ENCODE data around the gene DHX29. TPM values are rescaled to one million over a fixed set of nuclear protein-coding genes. Genes with fewer than 3 reads are reported as not detected.

DHX29 gene
- total RNA-seq, 1 experiment from 2014 or later: 61.9 TPM

- DNase-seq (ENCODE audit: low spot score): peak; percentile 69
Observed at GRCh38 chr5:55232985-55233928, 74.2 kb downstream of the DHX29 start, which contains the start of gene CCNO. Gene CCNO, minus strand, starts transcription at chr5:55233608. Its CDS starts 85 bp downstream, at chr5:55233523.

DNA sequence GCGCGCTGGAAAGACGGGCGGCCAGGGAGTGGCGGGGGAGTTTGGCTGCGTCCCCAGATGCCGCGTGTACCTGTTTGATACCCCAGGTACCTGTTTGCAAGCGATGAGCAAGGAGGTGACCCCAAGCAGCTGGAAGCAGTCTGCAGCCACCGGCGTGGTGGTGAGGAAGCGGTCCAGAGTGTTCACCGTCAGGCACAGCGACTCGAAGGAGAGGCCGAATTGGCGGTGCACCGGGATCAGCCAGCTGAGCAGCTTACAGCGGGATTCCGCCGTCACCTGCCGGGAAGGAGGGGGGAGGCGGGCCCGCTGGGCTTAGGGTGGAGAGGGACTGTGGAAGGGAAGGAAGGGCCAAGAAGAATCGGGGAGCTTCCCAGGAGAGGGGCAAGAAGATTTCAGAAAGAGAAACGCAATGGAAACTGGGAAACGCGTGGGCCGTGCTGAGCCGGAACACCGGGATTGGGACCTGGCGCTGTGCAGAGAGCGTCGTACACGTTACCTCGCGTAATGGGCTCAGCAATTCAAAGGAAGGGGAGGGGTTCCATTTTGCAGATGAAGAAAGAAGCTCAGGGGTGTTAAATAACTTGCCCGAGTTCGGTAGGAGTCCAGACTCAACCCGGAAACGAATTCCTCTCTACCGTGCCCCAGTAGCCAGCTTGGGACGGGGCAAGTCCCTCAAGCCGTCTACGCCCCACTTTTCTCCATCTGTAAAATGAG, 75.1 kb downstream of the DHX29 start:
- peak; percentile 16 for DNase-seq (ENCODE audit: low spot score)

DNA sequence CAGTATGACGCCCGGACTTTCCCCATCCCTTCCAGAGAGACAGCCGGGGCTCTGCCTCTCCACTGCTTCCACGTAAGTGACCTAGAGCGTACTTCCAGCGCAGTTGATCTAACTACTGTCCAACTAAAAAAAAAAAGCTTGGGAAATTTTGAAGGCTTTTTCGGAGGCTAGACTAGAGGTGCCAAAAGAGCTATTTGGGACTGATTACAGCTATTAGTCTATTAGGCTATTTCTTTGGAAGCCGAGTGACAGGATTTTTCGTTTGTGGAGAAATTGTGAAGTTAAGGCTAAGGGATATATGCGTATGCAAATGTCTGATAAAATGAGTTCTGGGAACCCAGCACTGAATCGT, 75.6 kb downstream of the DHX29 start:
- DNase-seq (ENCODE audit: low spot score): no peak

- no peak for DNase-seq (ENCODE audit: low spot score)
Observed at GRCh38 chr5:55231029-55231918, 76.2 kb downstream of the DHX29 start.

GRCh38 chr5:55230086-55230629, 77.3 kb downstream of the DHX29 start:
- DNase-seq (ENCODE audit: low spot score): no peak

- DNase-seq (ENCODE audit: low spot score): no peak
Observed at GRCh38 chr5:55227664-55228430, 79.6 kb downstream of the DHX29 start.

DNA sequence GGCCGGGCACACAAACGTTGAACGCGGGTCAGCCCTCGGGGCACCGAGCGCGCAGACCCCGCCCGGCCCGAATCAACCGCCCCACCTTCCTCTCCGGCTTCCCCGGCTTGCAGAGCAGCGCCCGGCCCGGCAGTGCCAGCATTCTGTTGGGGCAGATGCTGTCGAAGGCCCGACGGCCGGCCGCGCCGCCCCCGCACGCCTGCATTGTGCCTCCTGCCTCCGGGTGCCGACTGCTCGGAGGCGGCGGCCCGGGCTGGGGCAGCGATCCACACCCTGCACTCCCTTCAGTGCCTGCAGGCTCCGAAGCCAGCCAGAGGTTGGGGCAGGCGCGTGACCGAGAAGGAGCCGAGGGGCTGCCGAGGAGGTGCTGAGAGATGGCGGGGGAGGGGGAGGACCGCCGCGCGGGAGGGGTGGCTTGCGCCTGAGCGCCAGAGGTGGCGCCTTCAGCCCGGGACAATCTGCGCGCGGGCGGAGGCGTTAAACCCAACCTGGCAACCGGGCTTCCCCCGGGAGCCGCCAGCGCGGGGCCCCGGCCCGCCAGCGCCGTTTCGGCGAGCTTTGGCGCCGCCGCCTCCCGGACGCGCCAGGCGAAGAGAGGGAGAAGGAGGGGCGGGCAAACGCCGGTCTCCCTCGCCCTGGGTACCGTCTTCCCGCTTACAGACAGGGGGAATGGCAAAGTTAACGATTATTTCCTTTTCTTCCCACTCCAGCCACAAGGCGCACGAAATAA, 80.4 kb downstream of the DHX29 start, which contains the start of gene MCIDAS:
Gene MCIDAS, minus strand, starts transcription at position 382 of the 730 bp plus-strand sequence. Its CDS starts 177 bp downstream, at position 205.
- peak; percentile 57 for DNase-seq (ENCODE audit: low spot score)

DNA sequence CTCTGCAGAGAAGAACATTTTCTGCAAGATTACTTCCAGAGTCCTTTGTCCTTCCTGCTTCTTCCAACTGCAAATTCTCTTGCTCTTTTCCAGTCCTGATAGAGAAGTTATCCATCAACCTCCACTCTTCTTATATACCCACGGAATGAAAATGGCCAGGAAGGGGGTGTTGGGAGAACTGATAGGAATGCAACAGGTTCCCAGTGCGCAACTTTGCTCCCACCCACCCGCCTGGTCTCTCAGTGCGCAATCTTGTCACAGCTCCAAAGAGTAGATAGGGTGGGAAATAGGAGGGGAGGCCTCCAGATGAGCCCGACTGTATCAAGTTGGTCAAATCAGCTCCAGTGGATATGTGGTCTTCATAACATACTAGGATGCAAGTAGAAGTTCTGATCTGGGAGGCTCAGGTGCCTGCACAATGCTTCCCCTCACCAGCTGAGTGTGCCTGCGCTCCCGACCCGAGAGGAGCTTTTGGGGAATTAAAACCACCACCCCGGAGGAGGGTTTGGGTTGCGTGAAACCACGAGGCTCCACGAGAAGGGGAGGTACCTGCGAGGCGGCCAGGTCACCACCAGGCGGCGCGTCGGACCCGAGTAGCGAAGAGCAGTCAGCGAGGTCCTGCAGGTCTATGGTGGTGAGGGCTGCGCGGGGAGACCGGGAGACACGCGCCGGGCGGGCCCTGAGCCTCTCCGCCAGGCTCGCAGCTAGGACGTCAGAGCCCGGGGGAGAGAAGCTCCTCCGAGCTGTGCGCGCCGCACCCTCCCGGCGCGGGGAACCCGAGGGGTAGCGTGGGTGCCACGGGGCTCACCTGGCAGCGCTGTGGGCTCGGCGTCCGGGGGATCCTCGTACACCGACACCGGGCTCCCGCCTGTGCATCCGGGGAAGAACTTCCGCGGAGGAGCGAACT, 81.2 kb downstream of the DHX29 start:
- peak; percentile 74 for DNase-seq (ENCODE audit: low spot score)

DNA sequence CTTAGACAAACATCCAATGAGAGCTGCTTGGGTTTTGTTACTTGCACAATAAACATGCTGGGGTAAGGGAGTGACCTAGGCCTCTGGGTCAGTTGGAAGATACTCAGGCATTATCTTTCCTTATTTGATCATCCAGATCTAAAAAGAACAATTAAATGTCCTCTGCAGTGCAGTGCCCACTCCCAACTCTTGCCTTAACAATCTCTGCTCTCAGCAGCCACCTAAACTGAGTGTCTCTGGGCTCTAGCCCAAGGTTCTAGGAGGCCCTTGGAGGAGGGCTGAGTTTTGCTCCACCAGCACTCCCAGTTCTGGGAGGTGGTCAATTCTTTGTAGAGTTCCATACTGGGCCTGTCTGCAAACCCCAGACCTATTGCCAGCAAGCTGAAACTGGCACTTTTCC, 82.1 kb downstream of the DHX29 start:
- no peak for DNase-seq (ENCODE audit: low spot score)

DNA sequence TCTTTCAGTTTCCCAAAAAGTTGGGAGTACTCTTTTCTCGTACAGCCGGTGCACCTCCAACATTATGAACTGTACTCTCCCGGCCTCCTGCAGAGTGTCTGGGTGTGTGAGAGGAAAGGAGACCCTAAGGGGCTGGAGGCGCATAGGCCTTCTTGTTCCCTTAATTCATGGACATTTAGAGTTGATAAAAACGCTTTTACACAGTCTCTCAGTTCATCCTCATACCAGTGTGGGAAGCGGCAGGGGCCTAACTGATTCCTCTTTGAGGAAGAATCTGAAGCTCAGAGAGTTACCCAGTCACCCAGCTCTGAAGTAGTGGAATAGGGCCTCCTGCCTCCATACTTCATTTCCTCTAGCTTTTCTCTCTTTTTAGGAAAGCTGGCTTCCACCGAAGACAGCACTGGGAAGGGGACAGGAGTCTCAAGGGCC, 83.7 kb downstream of the DHX29 start:
- DNase-seq (ENCODE audit: low spot score): no peak

- DNase-seq (ENCODE audit: low spot score): no peak
Observed at GRCh38 chr5:55222985-55223811, 84.3 kb downstream of the DHX29 start.

DNA sequence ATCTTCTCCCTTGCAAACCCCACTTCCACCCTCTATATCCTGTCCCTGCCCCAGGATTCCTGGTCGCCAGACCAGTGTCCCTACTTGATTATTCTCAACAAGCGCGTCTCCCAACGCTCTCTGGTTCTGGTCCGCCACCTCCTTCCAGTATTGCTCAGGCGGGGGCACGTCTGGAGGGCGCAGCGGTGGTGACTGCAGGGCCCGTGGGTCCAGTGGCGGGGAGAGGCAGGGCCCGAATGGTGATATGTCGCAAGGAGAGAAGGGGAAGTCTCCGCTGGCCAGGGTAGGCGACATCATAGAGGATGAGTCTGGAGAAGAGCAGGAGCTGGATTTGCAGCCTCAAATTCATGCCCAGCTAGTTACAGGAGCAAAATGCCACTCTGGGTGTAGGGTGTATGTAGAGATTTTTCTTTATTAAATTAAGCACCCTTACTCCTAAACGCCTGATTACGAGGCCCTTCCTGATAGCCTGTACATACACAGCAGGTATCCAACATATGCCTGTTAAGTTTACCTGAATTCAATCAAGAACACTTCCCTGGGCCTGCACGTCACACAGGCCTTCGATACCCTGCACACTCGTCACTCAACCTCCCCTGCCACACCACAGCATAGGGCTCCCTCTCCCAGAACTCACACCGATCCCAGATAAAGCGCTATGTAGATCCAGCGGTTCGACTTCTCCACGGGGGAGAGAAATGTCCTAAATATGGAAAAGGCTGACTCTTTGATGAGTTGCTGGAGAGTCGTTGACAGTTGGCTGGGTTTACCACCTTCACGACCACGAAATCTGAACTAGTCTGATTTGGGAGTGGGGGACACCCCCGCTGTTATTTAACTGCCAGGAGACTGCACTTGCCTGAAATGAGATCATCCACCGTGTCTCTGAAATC, 85.2 kb downstream of the DHX29 start:
- DNase-seq (ENCODE audit: low spot score): no peak

GRCh38 chr5:55220433-55221185, 86.9 kb downstream of the DHX29 start:
- DNase-seq (ENCODE audit: low spot score): no peak

DNA sequence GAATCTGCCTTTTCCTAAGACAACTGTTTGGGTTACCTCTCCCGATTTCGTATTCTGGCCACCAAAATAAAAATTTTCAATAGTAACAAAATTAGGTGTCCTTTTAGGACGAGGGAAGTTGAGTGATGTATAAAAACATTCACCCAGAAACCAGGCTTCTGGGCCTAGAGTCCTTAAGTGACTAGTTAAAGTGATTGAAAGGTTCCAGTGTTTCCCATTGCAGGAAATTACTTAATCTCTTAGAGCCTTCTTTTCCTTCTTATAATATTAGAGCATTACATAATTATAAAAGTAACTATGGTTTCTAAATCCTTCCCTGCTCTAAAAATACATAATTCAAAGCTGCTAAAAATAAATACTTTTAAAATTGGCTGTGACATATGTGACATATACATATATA, 87.7 kb downstream of the DHX29 start:
- DNase-seq (ENCODE audit: low spot score): no peak

- DNase-seq (ENCODE audit: low spot score): no peak
Observed at GRCh38 chr5:55218967-55219366, 88.5 kb downstream of the DHX29 start.

Measured in A172 (cell line).